Measurements from ENCODE around the gene YPEL1. TPM values are rescaled to one million over a fixed set of nuclear protein-coding genes. Genes with fewer than 3 reads are reported as not detected.

Gene YPEL1
- total and polyA plus RNA-seq, 2 of the 8 experiments (the other 6 are each of a cell fraction or from before 2014, with no cell fraction given): 6.0 to 6.7 TPM

- CTCF ChIA-PET (ENCODE audit: partially characterized antibody): interaction anchor here (0.7 kb wide), 1 partner anchor 312 kb away, joined by 4 read pairs; no protein-coding TSS in a partner anchor
- no peak for TF ChIP-seq BACH1 (IDR thresholded peaks at IDR 0.05; ENCODE audit: low read length)
- TF ChIP-seq SP1 (IDR thresholded peaks at IDR 0.05; ENCODE audit: low read depth, low read length): no peak
- no peak for TF ChIP-seq CTBP2 (IDR thresholded peaks at IDR 0.05; ENCODE audit: borderline replicate concordance, insufficient read depth, insufficient read length, low read length)
- TF ChIP-seq E2F6 (IDR thresholded peaks at IDR 0.05): no peak
- no peak for TF ChIP-seq TEAD4 (IDR thresholded peaks at IDR 0.05; ENCODE audit: low read depth, low read length)
- TF ChIP-seq PHF8 (conservative IDR thresholded peaks at IDR 0.05; ENCODE audit: low read depth, low read length): no peak
- no peak for TF ChIP-seq RNF2 (IDR thresholded peaks at IDR 0.05; ENCODE audit: borderline replicate concordance, low read depth, low read length, missing control alignments, poor library complexity, severe bottlenecking)
- TF ChIP-seq POLR2A (IDR thresholded peaks at IDR 0.05; ENCODE audit: control extremely low read depth in 1 of 2, low read depth in 2 of 2, low read length in 2 of 2): no peak
- no peak for TF ChIP-seq CHD1 (IDR thresholded peaks at IDR 0.05; ENCODE audit: low read depth, low read length)
- TF ChIP-seq FOSL1 (IDR thresholded peaks at IDR 0.05; ENCODE audit: insufficient read depth, low read depth, low read length): no peak
- no peak for TF ChIP-seq SP4 (IDR thresholded peaks at IDR 0.05; ENCODE audit: low read length)
- no peak for TF ChIP-seq TBP (IDR thresholded peaks at IDR 0.05; ENCODE audit: low read depth, low read length)
Measured at GRCh38 chr22:21745948-21746347, 10.4 kb upstream of the YPEL1 start.

More at GRCh38 chr22:21745948-21746347, 10.4 kb upstream of the YPEL1 start:
- WGBS, 2 experiments (ENCODE audit: extremely low coverage in 1 of 2, insufficient coverage in 1 of 2, insufficient read length in 1 of 2, insufficient replicate concordance in 2 of 2, low coverage in 1 of 2, low lambda C conversion rate in 2 of 2, missing lambda C conversion rate in 1 of 2): 89% methylated on average over 8 of the region's 8 CpGs; no CpG with 5 or more reads in 1 of the 2 experiments
- Histone ChIP-seq H4K20me1 (replicated peaks in 1 of 2; ENCODE audit: control insufficient read depth in 1 of 2, insufficient read depth in 2 of 2, low read length in 2 of 2) (no peaks in the 10 kb centered on the region), H3K27ac (ENCODE audit: low read depth, low read length) (no peak overlapping the region), H3K4me2 (ENCODE audit: insufficient read depth in 1 of 2, low read depth in 2 of 2, low read length in 2 of 2) (no peak overlapping the region), H3K18ac (ENCODE audit: extremely low read depth, low read length) (no peak overlapping the region), H2BK12ac (ENCODE audit: low read depth, low read length) (no peak overlapping the region), H2BK20ac (ENCODE audit: low read length) (no peak overlapping the region), H3K23me2 (ENCODE audit: low read depth, low read length) (no peaks in the 10 kb centered on the region), H3K4ac (replicated peaks; ENCODE audit: insufficient read length, low read depth, low read length) (no peak overlapping the region), H2AFZ (ENCODE audit: low read length) (no peak overlapping the region), H2BK120ac (replicated peaks; ENCODE audit: low read depth, low read length) (no peak overlapping the region), H3K4me3 (ENCODE audit: extremely low read depth in 1 of 4, insufficient read depth in 2 of 4, low read depth in 3 of 4, low read length in 4 of 4) (no peak overlapping the region), H2BK5ac (ENCODE audit: low read depth, low read length) (no peak overlapping the region; the same call in 1 of the 2 replicates), H4K91ac (replicated peaks; ENCODE audit: insufficient read length, low read length) (no peak overlapping the region), H3K9ac (replicated peaks in 1 of 4; ENCODE audit: extremely low read depth in 1 of 4, low read depth in 3 of 4, low read length in 3 of 4) (no peak overlapping the region), H4K5ac (ENCODE audit: insufficient read length, low read depth, low read length) (no peak overlapping the region), H3K56ac (replicated peaks; ENCODE audit: insufficient read length, low read depth, low read length) (no peak overlapping the region), H2BK15ac (ENCODE audit: low read length) (no peak overlapping the region), H3K27me3 (replicated peaks in 1 of 4; ENCODE audit: control insufficient read depth in 3 of 4, extremely low read depth in 1 of 4, insufficient read depth in 3 of 4, low read length in 3 of 4) (no peaks in the 10 kb centered on the region), H3K36me3 (ENCODE audit: control insufficient read depth in 2 of 4, insufficient read depth in 4 of 4, low read length in 3 of 4) (no peaks in the 10 kb centered on the region), H3K79me1 (ENCODE audit: low read depth, low read length) (no peaks in the 10 kb centered on the region), H3K79me2 (ENCODE audit: control insufficient read depth in 1 of 2, insufficient read depth in 2 of 2, low read length in 2 of 2) (no peaks in the 10 kb centered on the region), H4K8ac (ENCODE audit: extremely low read depth, insufficient read depth, low read length) (no peak overlapping the region), H2AK5ac (ENCODE audit: low read depth, low read length) (no peak overlapping the region), H3K14ac (ENCODE audit: insufficient read length) (no peak overlapping the region), H3K23ac (ENCODE audit: insufficient read length) (no peak overlapping the region), H3K9me3 (ENCODE audit: insufficient read depth in 2 of 2, low read depth in 1 of 2, low read length in 1 of 2) (no peaks in the 10 kb centered on the region), H3K4me1 (replicated peaks in 1 of 4; ENCODE audit: control insufficient read depth in 3 of 4, insufficient read depth in 4 of 4, low read length in 3 of 4) (peaks cover 0 to 3% (median 0%) of the 10 kb centered on the region in 4 experiments; a peak in 1 of 7 replicates)
- POLR2A ChIA-PET (ENCODE audit: partially characterized antibody): no interaction called here
- FAIRE-seq: no peak
- DNase-seq (ENCODE audit: low read depth in 1 of 2, low spot score in 2 of 2): no peak

Measured in H1 (cell line).